ENCODE results near the gene DBH.

Gene DBH

DNA sequence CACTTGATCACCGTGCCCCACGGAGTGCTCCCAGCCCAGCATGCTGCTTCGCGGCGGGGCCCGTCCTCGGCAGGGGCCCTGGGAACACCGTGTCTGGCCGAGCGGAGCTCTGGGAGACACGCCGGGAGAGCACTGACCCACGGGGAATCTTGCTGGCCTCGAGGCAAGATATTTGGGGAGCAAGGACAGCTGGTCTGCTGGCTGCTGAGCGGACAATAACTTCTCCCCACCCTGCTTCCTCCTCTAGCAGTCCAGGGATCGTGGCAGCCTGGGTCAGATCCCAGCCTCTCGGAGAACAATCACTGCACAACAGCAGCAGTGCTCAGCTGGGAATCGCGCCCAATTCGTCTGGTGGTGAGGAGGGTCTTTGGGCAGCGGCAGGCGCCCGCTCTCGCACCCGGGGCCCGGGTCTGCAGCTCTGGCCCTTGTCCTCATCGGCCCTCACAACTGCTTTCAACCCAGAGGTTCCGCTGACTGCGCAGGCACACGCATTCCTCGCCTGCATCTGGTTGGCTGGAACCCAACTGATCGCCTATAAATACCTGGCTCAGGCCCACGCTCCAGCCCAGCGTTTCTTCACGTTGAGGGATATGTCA lies 43.4 kb downstream of the DBH start:
- Histone ChIP-seq H3K4me1 (ENCODE audit: control extremely low read depth in 1 of 4, control insufficient read depth in 4 of 4, insufficient read depth in 4 of 4, low read length in 3 of 4) (peaks cover 0 to 5% (median 0%) of the 10 kb centered on the region in 4 experiments), H3K36me3 (ENCODE audit: control insufficient read depth in 4 of 4, insufficient read depth in 4 of 4, low read length in 3 of 4) (no peaks in the 10 kb centered on the region), H3K27ac (ENCODE audit: insufficient read depth in 1 of 2, low read depth in 1 of 2, low read length in 2 of 2, poor library complexity in 1 of 2, severe bottlenecking in 2 of 2) (no peak overlapping the region), H3K9me3 (ENCODE audit: control extremely low read depth in 1 of 5, control insufficient read depth in 4 of 5, insufficient read depth in 2 of 5, low read depth in 1 of 5, low read length in 4 of 5) (no peaks in the 10 kb centered on the region), H3K4me3 (ENCODE audit: control insufficient read depth in 1 of 7, extremely low read depth in 1 of 7, insufficient read depth in 4 of 7, low read depth in 2 of 7, low read length in 6 of 7) (no peak overlapping the region), H3K27me3 (replicated peaks in 2 of 5; ENCODE audit: control insufficient read depth in 4 of 5, insufficient read depth in 5 of 5, low read length in 4 of 5) (no peaks in the 10 kb centered on the region)
- DNase-seq: no peak
- POLR2A ChIA-PET: no interaction called here
- CTCF ChIA-PET: interaction anchor here (0.7 to 1.2 kb wide), 3 partner anchors 12 to 45 kb away, joined by 3 to 5 read pairs (median 3); no protein-coding TSS in a partner anchor
- 94% methylated on average over 24 of the region's 35 CpGs for WGBS (ENCODE audit: insufficient coverage)

DNA sequence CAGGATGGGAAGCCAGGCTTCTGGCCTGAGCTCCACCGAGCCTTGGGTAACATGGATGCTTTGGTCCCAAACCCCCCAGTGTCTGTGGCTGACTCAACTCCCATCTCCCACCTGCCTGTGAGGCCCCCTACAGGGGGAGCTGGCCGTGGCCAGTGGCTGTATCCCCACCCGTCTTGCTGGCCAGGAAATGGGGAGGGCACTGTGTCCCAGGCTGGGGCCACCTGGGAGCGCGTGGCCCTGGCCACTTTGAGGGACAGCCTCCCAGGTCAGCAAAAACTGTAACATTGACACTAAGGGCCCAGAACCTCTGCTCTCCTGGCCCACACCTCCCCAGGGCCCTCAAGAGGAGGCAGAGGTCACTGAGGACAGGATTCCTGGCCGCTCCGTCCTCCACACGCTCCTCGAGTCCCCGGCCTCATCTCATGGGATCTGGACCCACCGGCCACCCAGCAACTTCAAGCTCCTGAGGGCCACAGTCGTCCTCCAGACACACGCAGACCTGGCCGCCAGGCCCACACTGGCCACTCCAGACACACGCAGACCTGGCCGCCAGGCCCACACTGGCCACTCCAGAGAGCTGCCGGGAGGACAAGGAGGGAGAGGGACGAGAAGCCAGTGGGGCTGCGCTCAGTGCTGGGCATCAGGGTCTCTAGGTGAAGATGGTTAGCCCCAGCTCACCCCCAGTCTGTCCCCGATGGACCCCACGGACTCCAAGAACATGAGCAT lies 44.2 kb downstream of the DBH start:
- DNase-seq: no peak
- Histone ChIP-seq H3K27me3 (replicated peaks in 2 of 5; ENCODE audit: control insufficient read depth in 4 of 5, insufficient read depth in 5 of 5, low read length in 4 of 5) (no peaks in the 10 kb centered on the region), H3K4me3 (ENCODE audit: control insufficient read depth in 1 of 7, extremely low read depth in 1 of 7, insufficient read depth in 4 of 7, low read depth in 2 of 7, low read length in 6 of 7) (no peak overlapping the region), H3K9me3 (ENCODE audit: control extremely low read depth in 1 of 5, control insufficient read depth in 4 of 5, insufficient read depth in 2 of 5, low read depth in 1 of 5, low read length in 4 of 5) (no peaks in the 10 kb centered on the region), H3K36me3 (ENCODE audit: control insufficient read depth in 4 of 4, insufficient read depth in 4 of 4, low read length in 3 of 4) (no peaks in the 10 kb centered on the region), H3K4me1 (ENCODE audit: control extremely low read depth in 1 of 4, control insufficient read depth in 4 of 4, insufficient read depth in 4 of 4, low read length in 3 of 4) (peaks cover 0 to 5% (median 0%) of the 10 kb centered on the region in 4 experiments), H3K27ac (ENCODE audit: insufficient read depth in 1 of 2, low read depth in 1 of 2, low read length in 2 of 2, poor library complexity in 1 of 2, severe bottlenecking in 2 of 2) (no peak overlapping the region)
- CTCF ChIA-PET: interaction anchor here (1.2 kb wide), 1 partner anchor 21 kb away, joined by 4 read pairs; no protein-coding TSS in a partner anchor
- POLR2A ChIA-PET: no interaction called here
- 93% methylated on average over 21 of the region's 21 CpGs for WGBS (ENCODE audit: insufficient coverage)

- Histone ChIP-seq H3K27me3 (replicated peaks in 2 of 5; ENCODE audit: control insufficient read depth in 4 of 5, insufficient read depth in 5 of 5, low read length in 4 of 5) (no peaks in the 10 kb centered on the region), H3K36me3 (ENCODE audit: control insufficient read depth in 4 of 4, insufficient read depth in 4 of 4, low read length in 3 of 4) (no peaks in the 10 kb centered on the region), H3K4me1 (ENCODE audit: control extremely low read depth in 1 of 4, control insufficient read depth in 4 of 4, insufficient read depth in 4 of 4, low read length in 3 of 4) (peaks cover 0 to 5% (median 0%) of the 10 kb centered on the region in 4 experiments), H3K27ac (ENCODE audit: insufficient read depth in 1 of 2, low read depth in 1 of 2, low read length in 2 of 2, poor library complexity in 1 of 2, severe bottlenecking in 2 of 2) (no peak overlapping the region), H3K4me3 (ENCODE audit: control insufficient read depth in 1 of 7, extremely low read depth in 1 of 7, insufficient read depth in 4 of 7, low read depth in 2 of 7, low read length in 6 of 7) (no peak overlapping the region), H3K9me3 (ENCODE audit: control extremely low read depth in 1 of 5, control insufficient read depth in 4 of 5, insufficient read depth in 2 of 5, low read depth in 1 of 5, low read length in 4 of 5) (no peaks in the 10 kb centered on the region)
- 93% methylated on average over 17 of the region's 20 CpGs for WGBS (ENCODE audit: insufficient coverage)
- ChIA-PET CTCF (interaction anchor here (1.2 kb wide), 1 partner anchor 20 kb away, joined by 4 read pairs; no protein-coding TSS in a partner anchor), POLR2A (no interaction called here)
- no peak for DNase-seq
Measured at GRCh38 chr9:133680976-133681657, 45.0 kb downstream of the DBH start.

GRCh38 chr9:133681658-133682306 lies 45.6 kb downstream of the DBH start:
- Histone ChIP-seq H3K27ac (ENCODE audit: insufficient read depth in 1 of 2, low read depth in 1 of 2, low read length in 2 of 2, poor library complexity in 1 of 2, severe bottlenecking in 2 of 2) (no peak overlapping the region), H3K27me3 (replicated peaks in 2 of 5; ENCODE audit: control insufficient read depth in 4 of 5, insufficient read depth in 5 of 5, low read length in 4 of 5) (no peaks in the 10 kb centered on the region), H3K9me3 (ENCODE audit: control extremely low read depth in 1 of 5, control insufficient read depth in 4 of 5, insufficient read depth in 2 of 5, low read depth in 1 of 5, low read length in 4 of 5) (no peaks in the 10 kb centered on the region), H3K4me1 (ENCODE audit: control extremely low read depth in 1 of 4, control insufficient read depth in 4 of 4, insufficient read depth in 4 of 4, low read length in 3 of 4) (peaks cover 0 to 5% (median 0%) of the 10 kb centered on the region in 4 experiments), H3K4me3 (ENCODE audit: control insufficient read depth in 1 of 7, extremely low read depth in 1 of 7, insufficient read depth in 4 of 7, low read depth in 2 of 7, low read length in 6 of 7) (no peak overlapping the region), H3K36me3 (ENCODE audit: control insufficient read depth in 4 of 4, insufficient read depth in 4 of 4, low read length in 3 of 4) (no peaks in the 10 kb centered on the region)
- WGBS (ENCODE audit: insufficient coverage): 97% methylated on average over 33 of the region's 35 CpGs
- ChIA-PET CTCF (no interaction called here), POLR2A (no interaction called here)
- no peak for DNase-seq

GRCh38 chr9:133682818-133683585 lies 46.8 kb downstream of the DBH start:
- DNase-seq: no peak
- Histone ChIP-seq H3K4me3 (ENCODE audit: control insufficient read depth in 1 of 7, extremely low read depth in 1 of 7, insufficient read depth in 4 of 7, low read depth in 2 of 7, low read length in 6 of 7) (no peak overlapping the region), H3K36me3 (ENCODE audit: control insufficient read depth in 4 of 4, insufficient read depth in 4 of 4, low read length in 3 of 4) (no peaks in the 10 kb centered on the region), H3K9me3 (ENCODE audit: control extremely low read depth in 1 of 5, control insufficient read depth in 4 of 5, insufficient read depth in 2 of 5, low read depth in 1 of 5, low read length in 4 of 5) (no peaks in the 10 kb centered on the region), H3K4me1 (ENCODE audit: control extremely low read depth in 1 of 4, control insufficient read depth in 4 of 4, insufficient read depth in 4 of 4, low read length in 3 of 4) (no peaks in the 10 kb centered on the region), H3K27ac (ENCODE audit: insufficient read depth in 1 of 2, low read depth in 1 of 2, low read length in 2 of 2, poor library complexity in 1 of 2, severe bottlenecking in 2 of 2) (no peak overlapping the region), H3K27me3 (replicated peaks in 2 of 5; ENCODE audit: control insufficient read depth in 4 of 5, insufficient read depth in 5 of 5, low read length in 4 of 5) (no peaks in the 10 kb centered on the region)
- CTCF ChIA-PET: interaction anchor here (1.2 kb wide), 1 partner anchor 18 kb away, joined by 3 read pairs; no protein-coding TSS in a partner anchor
- 98% methylated on average over 12 of the region's 20 CpGs for WGBS (ENCODE audit: insufficient coverage)
- POLR2A ChIA-PET: no interaction called here

DNA sequence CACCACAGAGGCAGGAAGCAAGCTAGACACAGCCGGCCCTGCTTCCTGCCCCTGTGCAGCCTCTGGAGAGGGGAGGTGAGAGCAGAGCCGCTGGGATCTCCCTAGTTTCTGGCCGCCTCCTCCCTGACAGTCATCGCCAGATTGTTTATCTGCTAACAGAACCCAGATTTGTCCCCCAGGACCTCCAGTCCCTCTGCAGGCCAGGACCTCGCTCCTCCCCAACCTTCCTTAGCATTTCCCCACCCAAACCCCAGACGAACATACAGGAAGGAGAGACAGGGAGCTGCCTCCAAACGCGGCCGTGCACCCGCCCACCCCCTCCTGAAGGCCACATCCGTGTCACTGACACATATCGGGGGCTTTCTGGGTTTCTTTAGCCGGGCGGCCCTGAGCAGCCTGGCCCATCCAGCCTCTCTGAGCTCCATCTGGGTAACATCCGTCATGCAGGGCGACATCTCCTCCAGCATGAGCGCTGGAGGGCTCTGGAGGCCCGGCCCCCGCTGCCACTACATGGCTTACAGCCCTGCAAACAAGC lies 47.5 kb downstream of the DBH start:
- 74% methylated on average over 17 of the region's 19 CpGs for WGBS (ENCODE audit: insufficient coverage)
- no peak overlapping the region for H3K27ac ChIP-seq (ENCODE audit: insufficient read depth in 1 of 2, low read depth in 1 of 2, low read length in 2 of 2, poor library complexity in 1 of 2, severe bottlenecking in 2 of 2)
- H3K4me1 ChIP-seq (ENCODE audit: control extremely low read depth in 1 of 4, control insufficient read depth in 4 of 4, insufficient read depth in 4 of 4, low read length in 3 of 4): no peaks in the 10 kb centered on the region
- POLR2A ChIA-PET: no interaction called here
- no peak overlapping the region for H3K4me3 ChIP-seq (ENCODE audit: control insufficient read depth in 1 of 7, extremely low read depth in 1 of 7, insufficient read depth in 4 of 7, low read depth in 2 of 7, low read length in 6 of 7)
- H3K9me3 ChIP-seq (ENCODE audit: control extremely low read depth in 1 of 5, control insufficient read depth in 4 of 5, insufficient read depth in 2 of 5, low read depth in 1 of 5, low read length in 4 of 5): no peaks in the 10 kb centered on the region
- peaks cover 0 to 2% (median 0%) of the 10 kb centered on the region in 5 experiments for H3K27me3 ChIP-seq (replicated peaks in 2 of 5; ENCODE audit: control insufficient read depth in 4 of 5, insufficient read depth in 5 of 5, low read length in 4 of 5)
- CTCF ChIA-PET: interaction anchor here (1.2 kb wide), 1 partner anchor 18 kb away, joined by 3 read pairs; no protein-coding TSS in a partner anchor
- no peak for DNase-seq
- H3K36me3 ChIP-seq (ENCODE audit: control insufficient read depth in 4 of 4, insufficient read depth in 4 of 4, low read length in 3 of 4): no peaks in the 10 kb centered on the region

All from common myeloid progenitor, CD34-positive (primary cell).